K562 (cell line): Measurements from ENCODE around the gene OR11G2. TPM values are rescaled to one million over a fixed set of nuclear protein-coding genes. Genes with fewer than 3 reads are reported as not detected.

Experiments
- ATAC-seq: fragments of 200-7000 bp; cut with Tn5 transposase; 3 replicates; pipeline ENCODE4 v1.9.1; 2020; ENCODE audit warnings: moderate library complexity
- BruUV-seq: library from RNA; stranded (reverse); fragments of 400-500 nt; replicated peaks from 2 replicates; lab custom pipeline; 2021; lab: Mats Ljungman, UMichigan
- CTCF ChIA-PET: fragments of 300-600 bp; formaldehyde crosslinking; extraction: SDS; loops from one replicate; lab custom pipeline; 2021; ENCODE audit warnings: low intra/inter-chr PET ratio; lab: Yijun Ruan, JAX
- POLR2A ChIA-PET: fragments of 300-600, 350-650 bp; sonication (Branson Sonifier 250); formaldehyde crosslinking; extraction: SDS; loops from one replicate; lab custom pipeline; 2021; ENCODE audit warnings: antibody characterized with exemption, inconsistent platforms; lab: Yijun Ruan, JAX
- DNase-seq, 4 experiments: peaks; one replicate each; pipeline versions ENCODE4 v3.0.0 to v3.0.0-alpha.2; 2011 to 2018; ENCODE audit warnings: low spot score in 3 of 4, mixed read lengths in 3 of 4; ENCODE audit errors: extremely low read depth in 1 of 4
- FAIRE-seq: peaks from 2 replicates; lab custom pipeline; 2011; peaks lifted over from hg19 to GRCh38; lab: Jason Lieb, UNC
- H2AFZ ChIP-seq: 2 replicates; pipeline ENCODE4 v1.6.0; 2011; ENCODE audit warnings: low read depth, low read length, control low read depth, inconsistent platforms
- H3K27ac ChIP-seq: fragments of 200-600 bp; 3 replicates; pipeline ENCODE4 v1.8.0; 2011; ENCODE audit warnings: low read depth, mild to moderate bottlenecking, control low read depth, inconsistent platforms, low read length, moderate library complexity, mixed read lengths; ENCODE audit errors: extremely low read depth
- H3K27me3 ChIP-seq, 2 experiments: fragments of 300-600 bp in 1 of 2; 2 replicates in 1 of 2; 3 replicates in 1 of 2; pipeline versions ENCODE4 v1.6.0 to v1.8.0; 2011; ENCODE audit warnings: inconsistent platforms in 2 of 2, low read length in 2 of 2, mild to moderate bottlenecking in 1 of 2, mixed read lengths in 1 of 2, moderate library complexity in 1 of 2; ENCODE audit not compliant: control insufficient read depth in 2 of 2, insufficient read depth in 2 of 2
- H3K36me3 ChIP-seq: fragments of 300-600 bp; 3 replicates; pipeline ENCODE4 v1.8.0; 2011; ENCODE audit warnings: mild to moderate bottlenecking, low read length, inconsistent platforms; ENCODE audit not compliant: control insufficient read depth, insufficient read depth
- H3K4me1 ChIP-seq, 2 experiments: fragments of 200-600 bp in 1 of 2; replicated peaks in 1 of 2; 2 replicates in 1 of 2; 3 replicates in 1 of 2; pipeline versions ENCODE4 v1.5.1 to v1.8.0; 2011; ENCODE audit warnings: inconsistent platforms in 2 of 2, low read length in 2 of 2, mild to moderate bottlenecking in 1 of 2, mixed read lengths in 1 of 2, moderate library complexity in 1 of 2; ENCODE audit not compliant: control insufficient read depth in 2 of 2, insufficient read depth in 2 of 2
- H3K4me2 ChIP-seq: 2 replicates; pipeline ENCODE4 v1.6.1; 2011; ENCODE audit warnings: low read length, control low read depth, inconsistent platforms, mixed read lengths; ENCODE audit not compliant: insufficient read depth
- H3K4me3 ChIP-seq: fragments of 200-600 bp; sonication (generic), shearing (Covaris generic); 2 replicates; pipeline ENCODE4 v1.5.1; 2016; ENCODE audit warnings: control low read depth, inconsistent platforms
- H3K79me2 ChIP-seq: fragments of 200-600 bp; 3 replicates; pipeline ENCODE4 v1.8.0; 2011; ENCODE audit warnings: low read length, inconsistent platforms; ENCODE audit not compliant: control insufficient read depth, insufficient read depth
- H3K9ac ChIP-seq, 2 experiments: 2 replicates each; pipeline versions ENCODE4 v1.6.0 to v1.6.1; 2011; ENCODE audit warnings: low read depth in 2 of 2, low read length in 2 of 2, control low read depth in 1 of 2, inconsistent platforms in 1 of 2, mild to moderate bottlenecking in 1 of 2, mixed read lengths in 1 of 2; ENCODE audit not compliant: insufficient read depth in 1 of 2
- H3K9me1 ChIP-seq: one replicate; pipeline ENCODE4 v1.6.0; 2011; ENCODE audit warnings: inconsistent platforms, mild to moderate bottlenecking, low read length, moderate library complexity; ENCODE audit not compliant: control insufficient read depth, insufficient read depth
- H3K9me3 ChIP-seq: replicated peaks from 2 replicates; pipeline ENCODE4 v1.5.1; 2011; ENCODE audit warnings: low read depth, low read length, inconsistent platforms; ENCODE audit not compliant: control insufficient read depth, insufficient read depth
- H4K20me1 ChIP-seq: replicated peaks from 2 replicates; pipeline ENCODE4 v1.6.1; 2011; ENCODE audit warnings: low read length, inconsistent platforms, mixed read lengths; ENCODE audit not compliant: control insufficient read depth, insufficient read depth
- ADNP ChIP-seq: fragments of 200-800 bp; sonication (Bioruptor generic); IDR thresholded peaks from 2 replicates; pipeline ENCODE4 v1.6.1; 2016; ENCODE audit warnings: missing genetic modification characterization, missing compliant biosample characterization
- ATF2 ChIP-seq: sonication (generic); formaldehyde crosslinking; IDR thresholded peaks from 2 replicates; pipeline ENCODE4 v1.8.1; 2022; ENCODE audit warnings: missing genetic modification reagents
- BHLHE40 ChIP-seq: IDR thresholded peaks from 2 replicates; pipeline ENCODE4 v1.6.1; 2011; ENCODE audit warnings: low read length, improper control_type of control experiment
- CEBPB ChIP-seq: fragments of 450-650 bp; IDR thresholded peaks from 2 replicates; pipeline ENCODE4 v1.6.1; 2016; ENCODE audit warnings: missing genetic modification characterization, missing compliant biosample characterization
- MAFG ChIP-seq: fragments of 450-650 bp; conservative IDR thresholded peaks from 2 replicates; pipeline ENCODE4 v1.6.1; 2016; ENCODE audit warnings: missing genetic modification characterization, missing compliant biosample characterization
- MLLT1 ChIP-seq, 2 experiments: fragments of 450-650 bp; IDR thresholded peaks; 2 replicates each; pipeline ENCODE4 v1.6.1; 2016
- RNF2 ChIP-seq: sonication (generic); IDR thresholded peaks from 2 replicates; pipeline ENCODE4 v1.6.1; 2016
- ZBTB7A ChIP-seq: IDR thresholded peaks from 2 replicates; pipeline ENCODE4 v1.6.1; 2011; ENCODE audit warnings: low read depth, mild to moderate bottlenecking, low read length, moderate library complexity, borderline replicate concordance; ENCODE audit not compliant: control insufficient read depth
- ZMIZ1 ChIP-seq, 2 experiments: fragments of 150-350 bp in 1 of 2; IDR thresholded peaks; 2 replicates each; pipeline ENCODE4 v1.6.1; 2012 to 2016; ENCODE audit warnings: low read depth in 2 of 2, low read length in 2 of 2, mild to moderate bottlenecking in 1 of 2, moderate library complexity in 1 of 2
- ZNF197 ChIP-seq: fragments of 200-800 bp; sonication (Bioruptor generic); IDR thresholded peaks from 2 replicates; pipeline ENCODE4 v1.6.1; 2016; ENCODE audit warnings: low read depth, missing genetic modification characterization, missing compliant biosample characterization
- ZNF217 ChIP-seq: sonication (generic); formaldehyde crosslinking; IDR thresholded peaks from 2 replicates; pipeline ENCODE4 v1.8.0; 2022; ENCODE audit warnings: mild to moderate bottlenecking, missing genetic modification reagents
- ZNF311 ChIP-seq: fragments of 250-450 bp; sonication (Bioruptor Pico); IDR thresholded peaks from 2 replicates; pipeline ENCODE4 v1.4.0; 2020; ENCODE audit warnings: mild to moderate bottlenecking, moderate library complexity
- WGBS: fragments of 100-300 bp; shearing (Covaris generic); methylation state at CpG from one replicate; pipeline ENCODE4 v1.1.6; 2016; ENCODE audit warnings: low coverage, mixed read lengths; ENCODE audit not compliant: insufficient coverage; ENCODE audit errors: missing lambda C conversion rate; 5-methylcytosine and 5-hydroxymethylcytosine counted together
- in situ Hi-C: fragments of 300-500 bp; cut with MboI; formaldehyde crosslinking; loops from 4 replicates; pipeline ENCODE4 v1.15.0; 2018; ENCODE audit warnings: inconsistent platforms, mixed read lengths
- intact Hi-C: fragments of 100-400 bp; cut with micrococcal nuclease; formaldehyde crosslinking; loops from 2 replicates; pipeline ENCODE4 v1.14.2; 2022
- polyA plus RNA-seq, 8 experiments: library from polyadenylated mRNA; depleted of rRNA in 4 of 8; stranded (reverse) in 5 of 8; unstranded in 3 of 8; fragments of >200 nt; fragmentation: Nextera tagmentation in 2 of 8; fragmentation: Illumina TruSeq in 1 of 8; extraction: Ambion mirVana in 2 of 8; extraction: Trizol in 1 of 8; gene quantifications; 2 replicates each; pipeline versions ENCODE4 v1.2.1 to v1.2.3, GENCODE V29; 2011 to 2014; ENCODE audit warnings: inconsistent platforms in 1 of 8, missing spikeins in 1 of 8
- total RNA-seq, 7 experiments: library from RNA; depleted of rRNA in 6 of 7; stranded (reverse); fragments of >200 nt in 6 of 7; fragmentation: Illumina TruSeq in 2 of 7; extraction: Trizol in 2 of 7; gene quantifications; 2 replicates each; pipeline versions ENCODE4 v1.2.1 to v1.2.3, GENCODE V29; 2011 to 2021; ENCODE audit warnings: low replicate concordance in 1 of 7
- TF ChIP-seq, protein P1 (sequence below): fragments of 450-650 bp; conservative IDR thresholded peaks from 2 replicates; pipeline ENCODE4 v1.6.1; 2016; ENCODE audit warnings: missing genetic modification characterization, low read depth, mild to moderate bottlenecking, control low read depth, missing compliant biosample characterization

The OR11G2 gene
- total and polyA plus RNA-seq, 9 of the 15 experiments (the other 6 are each of a cell fraction or from before 2014, with no cell fraction given), result not detected

DNA sequence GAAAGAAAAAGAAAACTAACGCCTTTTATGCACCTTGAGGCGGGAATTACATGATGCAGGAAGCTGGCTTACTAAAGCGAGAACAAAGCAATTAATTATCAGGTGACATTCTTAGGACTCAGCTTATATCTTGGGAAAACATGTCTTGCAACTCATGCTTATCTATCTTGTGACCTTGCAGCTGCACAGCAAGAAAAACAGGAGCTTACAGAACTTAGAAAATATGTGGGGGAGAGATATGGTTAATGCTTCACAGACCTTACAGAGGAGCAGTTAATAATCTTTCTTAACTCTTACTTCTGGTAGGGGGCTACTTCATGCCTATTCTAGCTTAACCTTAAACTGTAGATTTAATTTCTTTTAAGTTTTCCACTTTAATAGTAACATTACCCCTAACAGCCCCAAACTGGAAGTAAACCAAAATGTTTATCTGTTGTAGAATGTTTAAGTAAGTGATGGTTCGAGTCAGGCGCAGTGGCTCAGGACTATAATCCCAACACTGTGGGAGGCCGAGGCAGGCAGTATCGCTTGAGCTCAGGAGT is 13.2 kb upstream of the OR11G2 start:
- peaks cover 10% of the 10 kb centered on the region for H3K9me3 ChIP-seq
- H3K4me1 ChIP-seq, result peaks cover 10 to 39% of the 10 kb centered on the region in 2 experiments
- peak; percentile 86 for ATAC-seq
- H3K4me3 ChIP-seq, result no peak overlapping the region
- no peaks in the 10 kb centered on the region for H3K79me2 ChIP-seq
- H4K20me1 ChIP-seq, result no peaks in the 10 kb centered on the region
- H3K4me2 ChIP-seq, result peak overlapping the region; percentile 59
- no TSS peak for BruUV-seq
- WGBS, result 2% methylated on average over 7 of the region's 7 CpGs
- H3K36me3 ChIP-seq, result no peaks in the 10 kb centered on the region
- ChIA-PET CTCF (no interaction called here), POLR2A (interaction anchor here (0.8 to 1.1 kb wide), 3 partner anchors 10 to 38 kb away, joined by 3 read pairs; no protein-coding TSS in a partner anchor)
- H3K9ac ChIP-seq, result peak overlapping the region in 1 of 2 experiments; percentile 69; a peak in 3 of 4 replicates
- peak; percentile 31 to 89 (median 51) for DNase-seq
- H2AFZ ChIP-seq, result peak overlapping the region; percentile 63
- in situ Hi-C loops (no loop called here), intact Hi-C loops (no loop called here)
- peak; percentile 96 for FAIRE-seq
- H3K9me1 ChIP-seq, result no peaks in the 10 kb centered on the region
- peak overlapping the region; percentile 92 for H3K27ac ChIP-seq
- H3K27me3 ChIP-seq, result no peaks in the 10 kb centered on the region
- TF ChIP-seq MAFG (peak; percentile 47), ZNF197 (CRISPR knock-in tag) (peak; percentile 93), ATF2 (no peak), MLLT1 (IDR thresholded peaks at IDR 0.05) (0 out of 4 replicates have a peak, but pooled peaks of 1 of the 2 experiments have one; percentile 5), CEBPB (peak; percentile 53), ZNF217 (CRISPR knock-in tag) (no peak), ADNP (tag) (peak; percentile 39; the same call in 1 of the 2 replicates), ZNF311 (CRISPR knock-in tag) (no peak), ZBTB7A (no peak), ZMIZ1 (IDR thresholded peaks at IDR 0.05; ENCODE audit: low read depth in 2 of 2, low read length in 2 of 2) (peak in 1 of 2 experiments; percentile 96; a peak in 2 of 4 replicates), RNF2 (peak; percentile 82), BHLHE40 (peak; percentile 70)
- TF ChIP-seq, protein P1, sequence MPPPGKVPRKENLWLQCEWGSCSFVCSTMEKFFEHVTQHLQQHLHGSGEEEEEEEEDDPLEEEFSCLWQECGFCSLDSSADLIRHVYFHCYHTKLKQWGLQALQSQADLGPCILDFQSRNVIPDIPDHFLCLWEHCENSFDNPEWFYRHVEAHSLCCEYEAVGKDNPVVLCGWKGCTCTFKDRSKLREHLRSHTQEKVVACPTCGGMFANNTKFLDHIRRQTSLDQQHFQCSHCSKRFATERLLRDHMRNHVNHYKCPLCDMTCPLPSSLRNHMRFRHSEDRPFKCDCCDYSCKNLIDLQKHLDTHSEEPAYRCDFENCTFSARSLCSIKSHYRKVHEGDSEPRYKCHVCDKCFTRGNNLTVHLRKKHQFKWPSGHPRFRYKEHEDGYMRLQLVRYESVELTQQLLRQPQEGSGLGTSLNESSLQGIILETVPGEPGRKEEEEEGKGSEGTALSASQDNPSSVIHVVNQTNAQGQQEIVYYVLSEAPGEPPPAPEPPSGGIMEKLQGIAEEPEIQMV (tag), result no peak
